Fibroblast of pulmonary artery (primary cell): Measurements from ENCODE around the gene DTD1.
"Not testable (repeated sequence)": the region's sequence is repeated elsewhere in the genome, so short reads cannot be mapped to it uniquely, and the experiment has no call there.

Source experiments
- DNase-seq: peaks from one replicate; pipeline ENCODE4 v3.0.0-alpha.2; 2010; ENCODE audit warnings: low read depth
- H3K4me3 ChIP-seq: replicated peaks from 2 replicates; pipeline ENCODE4 v1.5.1; 2011; ENCODE audit warnings: low read depth, mild to moderate bottlenecking, control low read depth, low read length, moderate library complexity
- TF ChIP-seq, protein P1 (sequence below): IDR thresholded peaks from 2 replicates; pipeline ENCODE4 v1.5.1; 2011; ENCODE audit warnings: mild to moderate bottlenecking, control low read depth, low read length, inconsistent platforms; ENCODE audit errors: missing control alignments

The DTD1 gene

DNA sequence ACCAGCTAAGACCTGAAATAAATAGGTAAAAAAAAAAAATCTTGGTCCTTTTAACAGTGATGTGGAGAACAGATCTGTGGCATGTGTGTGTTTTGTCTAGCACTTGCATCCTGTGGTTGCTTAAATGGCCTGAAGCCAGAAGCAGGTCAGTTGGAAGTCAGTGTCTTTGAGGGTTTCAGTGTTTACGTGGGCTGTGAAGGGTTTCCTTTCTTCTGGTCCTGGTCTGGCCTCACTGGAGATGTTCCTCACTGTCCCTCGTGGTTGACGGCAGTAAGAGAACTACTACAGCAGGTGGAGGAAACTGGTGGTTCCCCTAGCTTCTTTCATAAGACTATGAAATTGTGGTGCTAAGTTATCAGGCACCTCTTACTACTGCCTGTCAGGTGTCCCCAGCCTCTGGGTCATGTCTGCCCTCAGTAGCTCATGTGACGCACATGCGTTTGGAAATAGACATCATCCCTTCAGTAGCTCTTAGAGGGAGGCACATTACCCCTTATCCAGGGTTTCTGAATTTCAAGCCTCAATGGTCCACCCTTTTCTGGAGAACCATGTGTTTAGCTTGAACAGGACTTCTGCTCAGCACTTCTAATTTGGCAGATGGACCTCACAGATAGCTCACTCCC lies 166.3 kb downstream of the DTD1 start:
- no peak for DNase-seq
- TF ChIP-seq, protein P1, sequence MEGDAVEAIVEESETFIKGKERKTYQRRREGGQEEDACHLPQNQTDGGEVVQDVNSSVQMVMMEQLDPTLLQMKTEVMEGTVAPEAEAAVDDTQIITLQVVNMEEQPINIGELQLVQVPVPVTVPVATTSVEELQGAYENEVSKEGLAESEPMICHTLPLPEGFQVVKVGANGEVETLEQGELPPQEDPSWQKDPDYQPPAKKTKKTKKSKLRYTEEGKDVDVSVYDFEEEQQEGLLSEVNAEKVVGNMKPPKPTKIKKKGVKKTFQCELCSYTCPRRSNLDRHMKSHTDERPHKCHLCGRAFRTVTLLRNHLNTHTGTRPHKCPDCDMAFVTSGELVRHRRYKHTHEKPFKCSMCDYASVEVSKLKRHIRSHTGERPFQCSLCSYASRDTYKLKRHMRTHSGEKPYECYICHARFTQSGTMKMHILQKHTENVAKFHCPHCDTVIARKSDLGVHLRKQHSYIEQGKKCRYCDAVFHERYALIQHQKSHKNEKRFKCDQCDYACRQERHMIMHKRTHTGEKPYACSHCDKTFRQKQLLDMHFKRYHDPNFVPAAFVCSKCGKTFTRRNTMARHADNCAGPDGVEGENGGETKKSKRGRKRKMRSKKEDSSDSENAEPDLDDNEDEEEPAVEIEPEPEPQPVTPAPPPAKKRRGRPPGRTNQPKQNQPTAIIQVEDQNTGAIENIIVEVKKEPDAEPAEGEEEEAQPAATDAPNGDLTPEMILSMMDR = no peak
- H3K4me3 ChIP-seq = no peak overlapping the region

DNA sequence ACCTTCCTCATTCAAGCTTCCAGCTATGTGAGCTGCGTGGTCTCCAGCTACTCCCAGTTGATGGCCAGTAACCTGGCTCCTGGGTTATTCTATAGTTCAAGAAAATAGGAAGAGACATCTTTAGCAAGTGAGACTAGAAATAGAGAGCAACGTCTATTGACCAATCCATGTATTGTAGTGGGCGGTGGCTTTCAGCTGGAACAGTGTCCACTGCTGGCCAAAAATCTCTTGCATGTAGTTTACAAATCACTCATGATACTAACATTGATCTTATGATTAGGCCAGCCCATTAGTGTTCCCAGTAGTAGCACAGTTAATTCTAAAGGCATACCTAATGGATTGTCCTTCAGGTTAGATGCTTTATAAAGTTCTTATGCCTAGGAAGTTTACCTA lies 166.8 kb downstream of the DTD1 start:
- DNase-seq = no peak
- TF ChIP-seq, protein P1 = no peak
- no peak overlapping the region for H3K4me3 ChIP-seq

DNA sequence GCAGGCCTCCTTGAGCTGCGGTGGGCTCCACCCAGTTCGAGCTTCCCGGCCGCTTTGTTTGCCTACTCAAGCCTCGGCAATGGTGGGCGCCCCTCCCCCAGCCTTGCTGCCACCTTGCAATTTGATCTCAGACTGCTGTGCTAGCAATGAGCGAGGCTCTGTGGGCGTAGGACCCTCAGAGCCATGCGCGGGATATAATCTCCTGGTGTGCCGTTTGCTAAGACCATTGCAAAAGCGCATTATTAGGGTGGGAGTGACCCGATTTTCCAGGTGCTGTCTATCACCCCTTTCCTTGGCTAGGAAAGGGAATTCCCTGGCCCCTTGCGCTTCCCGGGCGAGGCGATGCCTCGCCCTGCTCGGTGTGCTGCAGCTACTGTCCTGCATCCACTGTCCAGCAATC lies 173.0 kb downstream of the DTD1 start:
- H3K4me3 ChIP-seq, DNase-seq: not testable (repeated sequence)

DNA sequence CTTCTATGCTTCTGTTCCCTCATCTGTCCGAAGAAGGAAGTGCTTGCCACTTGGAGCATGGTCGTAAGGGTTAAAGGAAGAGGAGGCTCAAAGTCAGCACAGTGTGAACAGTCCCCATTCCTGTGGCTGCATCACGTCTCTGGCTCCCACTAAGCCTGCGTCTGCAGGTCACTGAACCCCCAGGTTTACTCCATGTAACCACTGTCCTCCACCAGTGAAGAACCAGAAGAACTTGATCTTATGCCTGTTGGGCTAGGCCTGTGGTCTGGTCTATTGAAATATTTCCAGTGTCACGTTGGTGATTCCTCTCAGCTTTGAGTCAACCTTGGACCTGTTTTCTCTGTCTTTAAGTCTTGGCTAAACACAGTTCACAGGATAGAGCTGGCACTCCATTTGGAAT lies 179.8 kb downstream of the DTD1 start:
- no peak for DNase-seq
- TF ChIP-seq, protein P1 = no peak
- no peak overlapping the region for H3K4me3 ChIP-seq

DNA sequence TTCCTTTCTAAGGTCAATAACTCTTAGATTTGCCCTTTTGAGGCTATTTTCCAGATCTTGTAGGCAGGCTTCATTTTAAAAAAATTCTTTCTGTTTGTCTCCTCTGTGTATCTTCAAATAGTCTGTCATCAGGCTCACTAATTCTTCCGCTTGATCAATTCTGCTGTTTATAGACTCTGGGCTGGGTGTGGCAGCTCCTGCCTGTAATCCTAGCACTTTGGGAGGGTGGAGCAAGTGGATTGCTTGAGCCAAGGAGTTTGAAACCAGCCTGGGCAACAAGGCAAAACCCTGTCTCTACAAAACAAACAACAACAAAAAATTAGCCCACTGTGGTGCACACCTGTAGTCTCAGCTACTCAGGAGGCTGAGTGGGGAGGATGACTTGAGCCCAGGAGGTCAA lies 185.7 kb downstream of the DTD1 start:
- H3K4me3 ChIP-seq = no peak overlapping the region
- TF ChIP-seq, protein P1 = no peak
- DNase-seq = no peak

DNA sequence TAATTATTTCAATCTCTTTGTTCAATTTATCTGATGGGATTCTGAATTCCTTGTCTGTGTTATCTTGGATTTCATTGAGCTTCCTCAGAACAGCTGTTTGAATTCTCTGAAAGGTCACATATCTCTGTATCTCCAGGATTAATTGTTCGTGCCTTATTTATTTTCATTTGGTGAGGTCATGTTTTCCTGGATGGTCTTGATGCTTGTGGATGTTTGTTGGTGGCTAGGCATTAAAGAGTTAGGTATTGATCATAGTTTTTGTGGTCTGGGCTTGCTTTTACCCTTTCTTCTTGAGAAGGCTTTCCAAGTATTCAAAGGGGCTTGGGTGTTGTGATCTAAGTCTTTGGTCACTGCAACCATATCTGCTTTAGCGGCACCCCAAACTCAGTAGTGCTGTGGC lies 186.4 kb downstream of the DTD1 start:
- TF ChIP-seq, protein P1 = no peak
- DNase-seq = no peak
- H3K4me3 ChIP-seq = no peak overlapping the region

DNA sequence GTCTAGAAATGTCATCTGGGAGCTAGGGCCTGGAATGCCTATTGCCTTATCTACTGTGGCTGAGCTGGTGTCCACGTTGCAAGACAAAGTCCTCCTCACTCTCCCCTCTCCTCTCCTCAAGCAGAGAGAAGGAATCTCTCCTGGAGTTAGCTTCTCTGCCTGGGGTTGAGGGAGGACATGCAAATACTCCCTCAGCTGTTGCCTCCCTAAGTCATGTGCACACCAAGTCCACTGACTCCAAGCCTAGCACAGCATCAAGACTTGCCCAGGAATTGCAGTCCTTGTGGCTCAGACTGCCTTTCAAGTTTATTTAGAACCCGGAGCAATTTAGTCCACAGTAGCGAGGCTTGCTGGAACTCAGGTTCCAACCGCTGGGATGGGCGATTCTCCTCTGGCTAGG lies 187.8 kb downstream of the DTD1 start:
- DNase-seq = no peak
- no peak overlapping the region for H3K4me3 ChIP-seq
- TF ChIP-seq, protein P1 = no peak
